Measurements from ENCODE around the gene CLTC.
A peak's percentile ranks its signal among the peaks of the same experiment; 100 is the strongest.

CLTC gene

DNA sequence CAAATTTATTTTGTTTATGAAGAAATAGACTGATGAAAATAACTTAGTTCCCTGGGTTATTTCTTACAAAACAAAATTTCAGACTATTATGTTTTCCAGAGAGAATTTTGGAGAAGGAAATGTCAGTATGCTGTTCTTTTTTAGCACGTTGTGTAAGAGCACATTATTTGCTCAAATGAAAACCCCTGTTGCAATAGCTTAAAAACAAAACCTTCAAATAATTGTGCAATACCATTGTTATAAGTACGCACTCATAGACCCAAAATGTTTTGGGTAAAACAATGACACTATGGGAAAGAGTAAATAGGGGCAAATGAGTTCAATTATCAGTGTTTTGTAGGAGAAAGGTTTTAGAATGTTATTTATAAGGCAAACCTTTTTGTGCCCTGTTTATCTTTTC lies 106.0 kb downstream of the CLTC start:
- peak; percentile 77 for DNase-seq (ENCODE audit: low read depth)
- no peak overlapping the region for H3K4me3 ChIP-seq (ENCODE audit: low read depth, low read length)
- TF ChIP-seq POLR2A (IDR thresholded peaks at IDR 0.05; ENCODE audit: extremely low read depth, insufficient read length) (no peak), MYC (IDR thresholded peaks at IDR 0.05; ENCODE audit: low read depth, low read length) (peak; percentile 69)
- TF ChIP-seq, protein P1, sequence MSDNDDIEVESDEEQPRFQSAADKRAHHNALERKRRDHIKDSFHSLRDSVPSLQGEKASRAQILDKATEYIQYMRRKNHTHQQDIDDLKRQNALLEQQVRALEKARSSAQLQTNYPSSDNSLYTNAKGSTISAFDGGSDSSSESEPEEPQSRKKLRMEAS (IDR thresholded peaks at IDR 0.05; ENCODE audit: low read depth, low read length): peak; percentile 39; the same call in 1 of the 2 replicates

DNA sequence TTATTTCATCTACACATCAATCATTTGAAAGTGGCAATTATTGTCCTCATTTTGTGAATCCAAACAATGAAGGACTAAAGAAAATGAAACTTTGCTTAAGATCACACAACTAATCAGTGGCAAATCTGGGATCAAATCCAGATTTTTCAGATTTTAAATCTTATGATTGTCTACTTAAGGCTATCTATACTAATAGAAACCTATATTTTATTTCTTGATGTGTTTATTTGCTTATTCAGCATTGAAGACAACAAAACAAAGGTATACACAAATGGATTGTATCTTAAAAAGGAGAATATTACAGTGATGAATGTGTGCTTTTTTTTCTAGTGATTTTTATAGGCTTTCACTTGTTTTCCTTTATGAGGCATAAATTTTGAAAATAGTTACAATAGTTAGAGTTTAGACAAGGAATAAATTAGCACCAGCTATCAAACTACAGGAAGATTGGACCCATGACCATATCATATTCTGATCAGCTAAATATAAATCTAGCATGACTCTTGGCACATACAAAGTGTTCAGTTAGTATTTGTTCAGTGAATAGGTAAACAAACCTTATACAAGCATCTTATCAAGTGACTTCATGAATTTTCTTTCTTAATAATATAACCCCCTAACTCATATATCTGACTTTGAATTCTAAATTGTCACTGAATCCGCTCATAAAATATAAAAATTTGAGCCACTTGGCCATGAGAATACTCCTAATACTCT lies 108.3 kb downstream of the CLTC start:
- no peak for DNase-seq (ENCODE audit: low read depth)
- no peak overlapping the region for H3K4me3 ChIP-seq (ENCODE audit: low read depth, low read length)
- TF ChIP-seq, protein P2, sequence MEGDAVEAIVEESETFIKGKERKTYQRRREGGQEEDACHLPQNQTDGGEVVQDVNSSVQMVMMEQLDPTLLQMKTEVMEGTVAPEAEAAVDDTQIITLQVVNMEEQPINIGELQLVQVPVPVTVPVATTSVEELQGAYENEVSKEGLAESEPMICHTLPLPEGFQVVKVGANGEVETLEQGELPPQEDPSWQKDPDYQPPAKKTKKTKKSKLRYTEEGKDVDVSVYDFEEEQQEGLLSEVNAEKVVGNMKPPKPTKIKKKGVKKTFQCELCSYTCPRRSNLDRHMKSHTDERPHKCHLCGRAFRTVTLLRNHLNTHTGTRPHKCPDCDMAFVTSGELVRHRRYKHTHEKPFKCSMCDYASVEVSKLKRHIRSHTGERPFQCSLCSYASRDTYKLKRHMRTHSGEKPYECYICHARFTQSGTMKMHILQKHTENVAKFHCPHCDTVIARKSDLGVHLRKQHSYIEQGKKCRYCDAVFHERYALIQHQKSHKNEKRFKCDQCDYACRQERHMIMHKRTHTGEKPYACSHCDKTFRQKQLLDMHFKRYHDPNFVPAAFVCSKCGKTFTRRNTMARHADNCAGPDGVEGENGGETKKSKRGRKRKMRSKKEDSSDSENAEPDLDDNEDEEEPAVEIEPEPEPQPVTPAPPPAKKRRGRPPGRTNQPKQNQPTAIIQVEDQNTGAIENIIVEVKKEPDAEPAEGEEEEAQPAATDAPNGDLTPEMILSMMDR (IDR thresholded peaks at IDR 0.05; ENCODE audit: low read depth, low read length): no peak
- TF ChIP-seq POLR2A (IDR thresholded peaks at IDR 0.05; ENCODE audit: extremely low read depth, insufficient read length): no peak
- TF ChIP-seq MYC (IDR thresholded peaks at IDR 0.05; ENCODE audit: low read depth, low read length): no peak
- TF ChIP-seq, protein P1 (IDR thresholded peaks at IDR 0.05; ENCODE audit: low read depth, low read length): no peak

DNA sequence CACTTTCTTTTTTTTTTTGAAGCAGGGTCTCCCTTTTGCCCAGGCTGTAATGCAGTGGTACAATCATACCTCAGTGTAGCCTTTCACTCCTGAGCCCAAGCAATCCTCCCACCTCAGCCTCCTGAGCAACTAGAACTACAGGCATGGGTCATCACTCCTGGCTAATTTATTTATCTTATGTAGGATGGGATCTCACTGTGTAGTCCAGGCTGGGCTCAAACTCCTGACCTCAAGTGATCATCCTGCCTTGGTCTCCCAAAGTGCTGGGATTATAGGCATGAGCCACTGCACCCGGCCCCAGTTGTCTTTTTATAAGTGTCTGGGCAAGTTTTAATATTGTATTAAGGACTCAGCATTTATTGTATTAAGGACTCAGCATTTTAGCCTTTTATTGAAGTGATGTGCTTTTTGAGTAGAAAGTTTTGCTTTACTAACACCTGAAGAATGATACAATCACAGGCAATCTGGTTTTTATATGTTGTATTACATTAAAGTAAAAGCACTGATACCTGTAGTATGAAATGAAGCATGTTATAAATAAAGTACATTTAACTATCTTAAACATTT lies 110.7 kb downstream of the CLTC start:
- no peak for DNase-seq (ENCODE audit: low read depth)
- no peak overlapping the region for H3K4me3 ChIP-seq (ENCODE audit: low read depth, low read length)
- TF ChIP-seq, protein P2 (IDR thresholded peaks at IDR 0.05; ENCODE audit: low read depth, low read length): no peak
- TF ChIP-seq, protein P1 (IDR thresholded peaks at IDR 0.05; ENCODE audit: low read depth, low read length): no peak
- TF ChIP-seq POLR2A (IDR thresholded peaks at IDR 0.05; ENCODE audit: extremely low read depth, insufficient read length) (no peak), MYC (IDR thresholded peaks at IDR 0.05; ENCODE audit: low read depth, low read length) (no peak)

DNA sequence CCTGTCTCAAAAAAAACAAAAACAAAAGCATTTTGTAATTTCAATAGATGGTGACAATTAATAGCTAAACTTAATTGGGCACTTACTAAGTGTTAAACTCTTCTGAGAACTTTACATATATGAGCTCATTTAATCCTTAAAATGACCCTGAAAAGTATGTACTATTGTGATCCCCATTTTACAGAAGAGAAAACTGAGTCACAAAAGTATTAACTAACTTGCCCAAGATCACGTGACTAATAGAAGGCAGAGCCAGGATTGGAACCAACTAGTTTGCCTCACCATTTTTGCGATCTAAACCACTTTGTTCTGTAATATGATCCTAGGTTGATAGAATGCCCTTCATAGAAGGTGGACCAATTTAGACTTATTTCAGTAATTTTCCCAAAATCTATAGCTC lies 114.0 kb downstream of the CLTC start:
- H3K4me3 ChIP-seq (ENCODE audit: low read depth, low read length): no peak overlapping the region
- no peak for DNase-seq (ENCODE audit: low read depth)
- TF ChIP-seq MYC (IDR thresholded peaks at IDR 0.05; ENCODE audit: low read depth, low read length) (no peak), POLR2A (IDR thresholded peaks at IDR 0.05; ENCODE audit: extremely low read depth, insufficient read length) (no peak)
- TF ChIP-seq, protein P2 (IDR thresholded peaks at IDR 0.05; ENCODE audit: low read depth, low read length): no peak
- TF ChIP-seq, protein P1 (IDR thresholded peaks at IDR 0.05; ENCODE audit: low read depth, low read length): no peak

DNA sequence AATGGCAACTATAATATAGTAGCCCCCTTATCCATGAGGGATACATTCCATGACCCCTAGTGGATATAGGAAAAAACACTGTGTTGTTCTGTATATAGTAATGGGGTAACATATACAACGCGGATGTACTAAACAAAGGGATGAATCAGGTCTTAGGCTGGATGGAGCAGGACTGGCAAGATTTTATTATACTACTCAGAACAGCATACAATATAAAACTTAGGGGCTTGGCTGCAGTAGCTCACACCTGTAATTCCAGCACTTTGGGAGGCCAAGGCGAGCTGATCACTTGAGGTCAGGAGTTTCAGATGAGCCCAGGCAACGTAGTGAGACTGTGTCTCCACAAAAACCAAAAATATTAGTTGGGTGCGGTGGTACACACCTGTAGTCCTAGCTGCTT lies 114.5 kb downstream of the CLTC start:
- no peak for DNase-seq (ENCODE audit: low read depth)
- TF ChIP-seq MYC (IDR thresholded peaks at IDR 0.05; ENCODE audit: low read depth, low read length) (no peak), POLR2A (IDR thresholded peaks at IDR 0.05; ENCODE audit: extremely low read depth, insufficient read length) (no peak)
- TF ChIP-seq, protein P1 (IDR thresholded peaks at IDR 0.05; ENCODE audit: low read depth, low read length): no peak
- TF ChIP-seq, protein P2 (IDR thresholded peaks at IDR 0.05; ENCODE audit: low read depth, low read length): no peak
- no peak overlapping the region for H3K4me3 ChIP-seq (ENCODE audit: low read depth, low read length)

DNA sequence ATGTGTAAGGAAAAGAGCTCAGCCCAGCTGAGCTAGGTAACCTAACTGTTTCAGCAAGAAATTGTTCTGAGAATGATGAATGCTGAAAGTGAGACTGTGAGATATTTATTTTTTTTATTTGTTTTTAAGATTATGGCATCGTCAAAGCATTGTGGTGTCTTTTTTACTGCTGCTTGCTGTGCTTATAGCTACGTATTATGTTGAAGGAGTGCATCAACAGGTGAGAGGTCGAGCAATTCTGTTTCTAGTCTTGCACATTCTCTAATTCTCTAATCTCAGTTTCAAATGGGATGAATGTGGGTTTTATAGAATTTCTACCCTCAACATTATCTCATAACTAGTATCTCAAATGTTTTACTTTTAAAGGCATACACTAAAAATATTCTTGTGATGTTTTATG lies 117.6 kb downstream of the CLTC start:
- no peak overlapping the region for H3K4me3 ChIP-seq (ENCODE audit: low read depth, low read length)
- TF ChIP-seq MYC (IDR thresholded peaks at IDR 0.05; ENCODE audit: low read depth, low read length) (no peak), POLR2A (IDR thresholded peaks at IDR 0.05; ENCODE audit: extremely low read depth, insufficient read length) (no peak)
- TF ChIP-seq, protein P1 (IDR thresholded peaks at IDR 0.05; ENCODE audit: low read depth, low read length): no peak
- TF ChIP-seq, protein P2 (IDR thresholded peaks at IDR 0.05; ENCODE audit: low read depth, low read length): no peak
- DNase-seq (ENCODE audit: low read depth): no peak

All from NB4 (cell line).